Suprapubic skin (tissue), 4 donors: ENCODE measurements around the gene GPSM1.

ENCODE experiments used
- POLR2A ChIP-seq, 2 donors: fragments of 450-650 bp; IDR thresholded peaks; one replicate each; pipeline ENCODE4 v1.6.1; 2017; ENCODE audit warnings: antibody characterized with exemption in 2 of 2, mild to moderate bottlenecking in 2 of 2, moderate library complexity in 2 of 2
- POLR2AphosphoS5 ChIP-seq, 3 donors: sonication (generic); formaldehyde crosslinking; IDR thresholded peaks; one replicate each; pipeline ENCODE4 v1.6.1; 2017; ENCODE audit warnings: antibody characterized with exemption in 3 of 3
- TF ChIP-seq, protein P1 (sequence below), 2 donors: fragments of 200-600 bp in 1 of 2; fragments of 450-650 bp in 1 of 2; sonication (generic) in 1 of 2; IDR thresholded peaks; one replicate each; pipeline ENCODE4 v1.5.1; 2016 to 2019; ENCODE audit warnings: antibody characterized with exemption in 2 of 2, mild to moderate bottlenecking in 1 of 2, moderate library complexity in 1 of 2

DNA sequence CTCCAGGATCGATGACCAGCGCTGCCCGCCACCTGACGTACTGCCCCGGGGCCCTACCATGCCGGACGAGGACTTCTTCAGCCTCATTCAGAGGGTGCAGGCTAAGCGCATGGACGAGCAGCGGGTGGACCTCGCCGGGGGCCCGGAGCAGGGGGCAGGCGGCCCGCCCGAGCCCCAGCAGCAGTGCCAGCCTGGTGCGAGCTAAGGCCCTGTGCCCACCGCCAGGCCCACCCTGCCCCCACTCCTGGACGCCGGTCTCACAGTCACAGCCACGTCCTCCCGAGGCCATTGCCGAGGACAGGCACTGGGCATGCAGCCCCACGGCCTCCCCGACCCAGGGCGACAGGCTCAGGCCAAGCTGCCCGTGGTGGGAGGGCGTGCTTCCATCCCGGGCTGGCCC, 30.7 kb downstream of the GPSM1 start:
- no peak for TF ChIP-seq POLR2AphosphoS5 (IDR thresholded peaks at IDR 0.05)
- TF ChIP-seq, protein P1, sequence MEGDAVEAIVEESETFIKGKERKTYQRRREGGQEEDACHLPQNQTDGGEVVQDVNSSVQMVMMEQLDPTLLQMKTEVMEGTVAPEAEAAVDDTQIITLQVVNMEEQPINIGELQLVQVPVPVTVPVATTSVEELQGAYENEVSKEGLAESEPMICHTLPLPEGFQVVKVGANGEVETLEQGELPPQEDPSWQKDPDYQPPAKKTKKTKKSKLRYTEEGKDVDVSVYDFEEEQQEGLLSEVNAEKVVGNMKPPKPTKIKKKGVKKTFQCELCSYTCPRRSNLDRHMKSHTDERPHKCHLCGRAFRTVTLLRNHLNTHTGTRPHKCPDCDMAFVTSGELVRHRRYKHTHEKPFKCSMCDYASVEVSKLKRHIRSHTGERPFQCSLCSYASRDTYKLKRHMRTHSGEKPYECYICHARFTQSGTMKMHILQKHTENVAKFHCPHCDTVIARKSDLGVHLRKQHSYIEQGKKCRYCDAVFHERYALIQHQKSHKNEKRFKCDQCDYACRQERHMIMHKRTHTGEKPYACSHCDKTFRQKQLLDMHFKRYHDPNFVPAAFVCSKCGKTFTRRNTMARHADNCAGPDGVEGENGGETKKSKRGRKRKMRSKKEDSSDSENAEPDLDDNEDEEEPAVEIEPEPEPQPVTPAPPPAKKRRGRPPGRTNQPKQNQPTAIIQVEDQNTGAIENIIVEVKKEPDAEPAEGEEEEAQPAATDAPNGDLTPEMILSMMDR (IDR thresholded peaks at IDR 0.05) = no peak
- no peak for TF ChIP-seq POLR2A (IDR thresholded peaks at IDR 0.05)
